PFSK-1 (cell line): ENCODE measurements around the gene ZNF777.

ENCODE experiments used
- FOXP2 ChIP-seq: optimal IDR thresholded peaks from 2 replicates; pipeline ENCODE3; 2011; ENCODE audit warnings: borderline replicate concordance, control low read depth, inconsistent platforms; ENCODE audit not compliant: insufficient read depth; ENCODE audit errors: extremely low read length, extremely low read depth
- POLR2AphosphoS5 ChIP-seq: IDR thresholded peaks from 2 replicates; pipeline ENCODE4 v1.6.1; 2012; ENCODE audit warnings: low read depth, mild to moderate bottlenecking, control low read depth, low read length, moderate library complexity
- SIN3A ChIP-seq: IDR thresholded peaks from 2 replicates; pipeline ENCODE4 v1.6.1; 2012; ENCODE audit warnings: mild to moderate bottlenecking, low read length, moderate library complexity, borderline replicate concordance; ENCODE audit not compliant: insufficient read depth
- TAF1 ChIP-seq: IDR thresholded peaks from 2 replicates; pipeline ENCODE4 v1.6.1; 2012; ENCODE audit warnings: low read length, control low read depth, borderline replicate concordance; ENCODE audit not compliant: insufficient read depth
- TF ChIP-seq, protein P1 (sequence below), 2 experiments: IDR thresholded peaks; 2 replicates each; pipeline versions ENCODE4 v1.6.1 to v1.8.0; 2011 to 2012; ENCODE audit warnings: low read depth in 2 of 2, low read length in 2 of 2, control low read depth in 1 of 2, inconsistent platforms in 1 of 2, mild to moderate bottlenecking in 1 of 2, moderate library complexity in 1 of 2; ENCODE audit not compliant: insufficient read depth in 1 of 2

The ZNF777 gene

DNA sequence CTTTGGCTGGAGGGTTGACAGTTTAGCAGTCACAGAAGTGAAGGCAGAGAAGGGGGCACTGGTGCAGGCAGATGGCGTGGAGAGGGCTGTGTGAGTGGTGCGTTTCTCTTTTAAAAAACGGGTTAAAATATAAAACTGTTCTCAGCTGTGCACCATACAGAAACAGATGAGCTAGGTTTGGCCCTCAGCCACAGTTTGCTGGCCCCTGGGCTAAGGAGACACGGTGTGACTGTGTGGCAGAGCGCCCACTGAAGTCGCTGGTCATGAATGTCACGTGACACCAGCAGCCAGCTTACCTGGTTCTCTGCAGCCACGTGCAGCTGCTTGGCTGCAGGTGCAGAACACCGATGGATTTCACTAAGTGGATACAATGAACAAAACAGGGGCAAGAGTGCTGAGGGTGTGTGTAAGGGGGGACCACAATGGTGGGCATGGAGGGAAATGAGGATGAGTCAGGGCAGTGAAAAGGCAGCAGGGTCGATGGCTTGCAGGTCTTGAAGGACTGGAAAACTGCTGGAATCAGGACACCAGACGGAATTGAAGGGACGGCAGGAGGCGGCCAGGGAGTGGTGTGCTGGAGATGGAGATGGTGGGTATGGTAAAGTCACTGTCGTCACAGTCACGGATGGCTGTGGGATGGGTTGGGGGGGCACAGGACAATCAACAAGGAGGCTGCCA lies 29.4 kb upstream of the ZNF777 start:
- TF ChIP-seq, protein P1, sequence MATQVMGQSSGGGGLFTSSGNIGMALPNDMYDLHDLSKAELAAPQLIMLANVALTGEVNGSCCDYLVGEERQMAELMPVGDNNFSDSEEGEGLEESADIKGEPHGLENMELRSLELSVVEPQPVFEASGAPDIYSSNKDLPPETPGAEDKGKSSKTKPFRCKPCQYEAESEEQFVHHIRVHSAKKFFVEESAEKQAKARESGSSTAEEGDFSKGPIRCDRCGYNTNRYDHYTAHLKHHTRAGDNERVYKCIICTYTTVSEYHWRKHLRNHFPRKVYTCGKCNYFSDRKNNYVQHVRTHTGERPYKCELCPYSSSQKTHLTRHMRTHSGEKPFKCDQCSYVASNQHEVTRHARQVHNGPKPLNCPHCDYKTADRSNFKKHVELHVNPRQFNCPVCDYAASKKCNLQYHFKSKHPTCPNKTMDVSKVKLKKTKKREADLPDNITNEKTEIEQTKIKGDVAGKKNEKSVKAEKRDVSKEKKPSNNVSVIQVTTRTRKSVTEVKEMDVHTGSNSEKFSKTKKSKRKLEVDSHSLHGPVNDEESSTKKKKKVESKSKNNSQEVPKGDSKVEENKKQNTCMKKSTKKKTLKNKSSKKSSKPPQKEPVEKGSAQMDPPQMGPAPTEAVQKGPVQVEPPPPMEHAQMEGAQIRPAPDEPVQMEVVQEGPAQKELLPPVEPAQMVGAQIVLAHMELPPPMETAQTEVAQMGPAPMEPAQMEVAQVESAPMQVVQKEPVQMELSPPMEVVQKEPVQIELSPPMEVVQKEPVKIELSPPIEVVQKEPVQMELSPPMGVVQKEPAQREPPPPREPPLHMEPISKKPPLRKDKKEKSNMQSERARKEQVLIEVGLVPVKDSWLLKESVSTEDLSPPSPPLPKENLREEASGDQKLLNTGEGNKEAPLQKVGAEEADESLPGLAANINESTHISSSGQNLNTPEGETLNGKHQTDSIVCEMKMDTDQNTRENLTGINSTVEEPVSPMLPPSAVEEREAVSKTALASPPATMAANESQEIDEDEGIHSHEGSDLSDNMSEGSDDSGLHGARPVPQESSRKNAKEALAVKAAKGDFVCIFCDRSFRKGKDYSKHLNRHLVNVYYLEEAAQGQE (IDR thresholded peaks at IDR 0.05; ENCODE audit: insufficient read depth in 1 of 2, low read depth in 2 of 2, low read length in 2 of 2): no peak
- TF ChIP-seq FOXP2 (no peak), TAF1 (no peak), POLR2AphosphoS5 (no peak), SIN3A (no peak)

DNA sequence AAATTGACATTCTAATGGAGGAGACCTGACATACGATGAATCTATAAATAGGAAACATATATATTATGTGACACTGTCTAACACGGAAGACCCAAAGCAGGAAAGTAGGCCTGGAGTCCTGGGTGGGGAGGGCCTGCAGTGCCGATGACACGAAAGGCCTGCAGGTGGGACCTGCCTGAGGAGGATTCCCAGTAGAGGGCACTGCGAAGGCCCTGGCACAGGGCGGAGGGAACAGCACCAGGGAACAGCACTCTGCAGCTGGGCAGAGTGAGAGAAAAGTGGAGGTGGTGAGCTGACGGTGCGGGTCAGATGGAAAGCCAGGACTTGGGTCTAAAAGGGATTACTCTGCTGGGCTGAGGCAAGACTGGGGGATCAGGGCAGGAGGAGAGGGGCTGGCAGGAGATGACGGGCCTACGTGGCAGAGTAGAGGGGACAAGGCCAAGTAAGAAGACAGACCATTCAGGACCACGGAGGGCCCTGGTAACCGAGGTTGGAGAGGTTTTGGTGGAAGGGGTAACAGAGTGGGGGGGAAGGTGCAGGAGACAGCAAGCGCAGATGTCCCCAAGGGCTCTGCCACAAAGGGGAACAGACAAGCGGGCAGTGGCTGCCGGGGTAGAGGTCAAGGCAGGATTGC lies 28.6 kb upstream of the ZNF777 start:
- TF ChIP-seq, protein P1 (IDR thresholded peaks at IDR 0.05; ENCODE audit: insufficient read depth in 1 of 2, low read depth in 2 of 2, low read length in 2 of 2): no peak
- no peak for TF ChIP-seq TAF1

DNA sequence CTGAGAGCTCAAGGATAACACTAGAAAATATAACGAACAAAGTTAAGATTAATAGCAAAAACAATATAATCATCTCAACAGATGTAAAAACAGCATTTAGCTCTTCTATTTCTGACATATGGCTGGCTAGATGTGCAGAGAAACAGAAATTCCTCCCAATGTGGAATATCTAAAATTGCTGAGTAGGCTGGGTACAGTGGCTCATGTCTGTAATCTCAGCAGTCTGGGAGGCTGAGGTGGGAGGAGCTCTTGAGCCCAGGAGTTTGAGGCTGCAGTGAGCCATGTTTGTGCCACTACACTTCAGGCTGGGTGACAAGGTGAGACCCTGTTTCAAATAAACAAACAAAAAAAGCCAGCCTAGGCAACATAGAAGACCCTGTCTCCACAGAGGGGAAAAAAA lies 18.7 kb upstream of the ZNF777 start:
- no peak for TF ChIP-seq POLR2AphosphoS5

DNA sequence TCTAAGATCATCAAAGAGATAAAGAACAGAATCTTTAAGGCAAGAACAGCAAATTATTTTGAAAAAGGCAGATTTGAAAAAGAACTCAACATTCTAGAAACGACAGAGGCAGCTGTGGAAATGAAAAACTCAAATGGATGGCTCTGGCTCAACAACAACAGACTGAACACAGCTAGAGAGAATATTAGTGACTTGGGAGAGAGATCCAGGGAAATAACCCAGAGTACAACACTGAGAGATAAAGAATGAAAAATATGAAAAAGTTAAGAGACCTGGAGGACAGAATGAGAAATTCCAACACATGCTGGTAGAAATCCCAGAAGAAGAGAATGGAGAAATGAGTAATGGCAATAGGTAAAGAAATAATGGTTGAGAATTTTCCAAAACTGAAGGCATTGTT lies 17.9 kb upstream of the ZNF777 start:
- TF ChIP-seq, protein P1 (IDR thresholded peaks at IDR 0.05; ENCODE audit: insufficient read depth in 1 of 2, low read depth in 2 of 2, low read length in 2 of 2): no peak
- TF ChIP-seq POLR2AphosphoS5: no peak
- no peak for TF ChIP-seq SIN3A
- no peak for TF ChIP-seq FOXP2
- TF ChIP-seq TAF1: no peak

DNA sequence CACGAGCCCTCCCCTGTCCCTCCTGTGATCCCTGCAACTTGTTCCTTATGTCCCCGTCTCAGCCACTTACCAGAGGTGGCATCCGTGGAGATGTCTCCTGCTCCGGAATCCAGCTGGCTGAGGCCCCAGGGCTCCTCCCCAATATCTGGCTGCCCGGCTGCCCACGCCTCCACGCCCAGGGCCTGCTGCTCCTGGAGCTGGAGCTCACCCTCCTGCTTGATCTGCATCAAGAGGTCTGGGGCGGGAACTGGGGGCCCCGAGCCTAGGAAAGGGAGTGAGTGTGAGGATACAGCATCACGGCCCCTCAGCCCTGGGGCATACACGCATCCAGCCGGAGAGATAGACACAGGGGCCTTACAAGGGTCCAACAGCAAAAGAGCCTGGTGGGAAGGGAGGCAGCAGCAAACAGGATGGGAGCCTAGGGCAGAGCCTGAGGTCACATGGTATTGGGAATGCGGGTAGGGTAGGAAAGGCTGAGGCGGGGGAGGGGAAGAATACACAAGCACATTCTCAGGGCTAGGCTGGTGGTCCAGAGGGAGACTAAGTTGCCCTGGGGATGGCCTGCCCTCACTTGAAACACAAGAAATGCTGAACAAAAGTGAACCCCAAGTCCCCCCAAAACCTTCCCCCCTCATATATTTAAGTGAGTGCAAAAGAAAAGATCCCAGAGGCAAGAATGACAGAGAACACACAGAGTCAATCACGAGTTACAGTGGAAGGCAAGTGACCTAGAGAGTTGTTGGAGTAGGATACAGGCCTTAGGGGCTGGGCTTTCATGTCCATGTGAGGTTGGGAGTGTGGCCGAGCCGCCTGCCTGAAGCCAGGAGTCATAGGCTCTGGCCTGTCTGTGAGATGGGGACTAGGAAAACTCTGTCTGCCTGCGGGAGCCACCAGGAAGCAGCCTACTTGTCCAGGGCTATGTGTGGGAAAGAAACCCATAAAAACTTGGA lies 16.9 kb upstream of the ZNF777 start:
- no peak for TF ChIP-seq FOXP2
- TF ChIP-seq TAF1: no peak
- TF ChIP-seq SIN3A: no peak
- TF ChIP-seq, protein P1 (IDR thresholded peaks at IDR 0.05; ENCODE audit: insufficient read depth in 1 of 2, low read depth in 2 of 2, low read length in 2 of 2): no peak
- no peak for TF ChIP-seq POLR2AphosphoS5
